ENCODE measurements around the gene CSMD2.

GRCh38 chr1:33711511-33711910 is 453.5 kb downstream of the CSMD2 start:
- TF ChIP-seq CTCF (IDR thresholded peaks at IDR 0.05), result no peak
- TF ChIP-seq EZH2 (IDR thresholded peaks at IDR 0.05), result no peak
- no peak for TF ChIP-seq EZH2phosphoT487 (IDR thresholded peaks at IDR 0.05)

Measured in neural progenitor cell (in vitro differentiated cells).